AG04449 (cell line): ENCODE data around the gene RAB43.

Experiments
- CTCF ChIA-PET: fragments of 350-600 bp; formaldehyde crosslinking; extraction: SDS; loops from one replicate; lab custom pipeline; 2021; ENCODE audit warnings: antibody characterized with exemption; lab: Yijun Ruan, JAX
- POLR2A ChIA-PET: fragments of 400-600, 350-600 bp; formaldehyde crosslinking; extraction: SDS; loops from one replicate; lab custom pipeline; 2020; ENCODE audit warnings: antibody characterized with exemption, inconsistent platforms; lab: Yijun Ruan, JAX
- DNase-seq: peaks from one replicate; pipeline ENCODE4 v3.0.0-alpha.2; 2010; ENCODE audit warnings: low read depth, low spot score
- H3K4me3 ChIP-seq: 2 replicates; pipeline ENCODE4 v1.5.1; 2011; ENCODE audit warnings: low read depth, mild to moderate bottlenecking, control low read depth, low read length
- CTCF ChIP-seq: IDR thresholded peaks from one replicate; pipeline ENCODE4 v1.5.1; 2011; ENCODE audit warnings: mild to moderate bottlenecking, moderate library complexity, low read length, control low read depth, inconsistent platforms; ENCODE audit not compliant: insufficient read depth; ENCODE audit errors: missing control alignments

Gene RAB43

GRCh38 chr3:129051871-129052340 lies 69.7 kb downstream of the RAB43 start:
- no peak for TF ChIP-seq CTCF
- CTCF ChIA-PET, result interaction anchor here (1.2 to 7.6 kb wide), 17 partner anchors 10 to 265 kb away, joined by 3 to 216 read pairs (median 18); partner anchors contain the start of genes COPG1, GP9 and RAB43

GRCh38 chr3:129050556-129051295 lies 70.9 kb downstream of the RAB43 start:
- ChIA-PET CTCF (interaction anchor here (1.2 to 7.6 kb wide), 8 partner anchors 11 to 195 kb away, joined by 3 to 216 read pairs (median 40); partner anchors contain the start of genes COPG1, GP9 and RAB43), POLR2A (no interaction called here)
- no peak for TF ChIP-seq CTCF
- no peak for DNase-seq
- H3K4me3 ChIP-seq, result no peak overlapping the region

More at GRCh38 chr3:129051871-129052340, 69.7 kb downstream of the RAB43 start:
- POLR2A ChIA-PET, result interaction anchor here (0.6 to 0.7 kb wide), 2 partner anchors 70 to 314 kb away, joined by 3 to 4 read pairs; no protein-coding TSS in a partner anchor
- no peak for DNase-seq
- no peak overlapping the region for H3K4me3 ChIP-seq

- TF ChIP-seq CTCF, result no peak
- H3K4me3 ChIP-seq, result no peak overlapping the region
- CTCF ChIA-PET, result interaction anchor here (1.3 kb wide), 1 partner anchor 78 kb away, joined by 3 read pairs; no protein-coding TSS in a partner anchor
- POLR2A ChIA-PET, result no interaction called here
- no peak for DNase-seq
Observed at GRCh38 chr3:129047553-129047839, 74.1 kb downstream of the RAB43 start.

GRCh38 chr3:129046732-129047552 lies 74.7 kb downstream of the RAB43 start:
- POLR2A ChIA-PET, result no interaction called here
- DNase-seq, result no peak
- CTCF ChIA-PET, result interaction anchor here (1.1 to 1.3 kb wide), 2 partner anchors 8 to 77 kb away, joined by 3 read pairs; no protein-coding TSS in a partner anchor
- H3K4me3 ChIP-seq, result no peak overlapping the region
- TF ChIP-seq CTCF, result no peak

- POLR2A ChIA-PET, result no interaction called here
- CTCF ChIA-PET, result interaction anchor here (1.1 to 1.3 kb wide), 2 partner anchors 9 to 76 kb away, joined by 3 read pairs; no protein-coding TSS in a partner anchor
- no peak overlapping the region for H3K4me3 ChIP-seq
- peak; percentile 1 for TF ChIP-seq CTCF
- no peak for DNase-seq
Observed at GRCh38 chr3:129046037-129046731, 75.4 kb downstream of the RAB43 start.
